BLaER1 treated with 17β-estradiol and CSF1 and Interleukin-3, amounts not matched to agents 10 nM and 100 nM (cell line): ENCODE results near the gene SH2B2.

Experiments used
- H3K27ac ChIP-seq, 11 experiments: shearing (Covaris generic); formaldehyde crosslinking; 2 replicates each; pipeline ENCODE4 v1.8.1; 2022
- H3K27me3 ChIP-seq, 11 experiments: shearing (Covaris generic); formaldehyde crosslinking; 2 replicates each; pipeline ENCODE4 v1.8.1; 2022
- H3K36me3 ChIP-seq, 11 experiments: shearing (Covaris generic); formaldehyde crosslinking; 2 replicates each; pipeline ENCODE4 v1.8.1; 2022
- H3K4me1 ChIP-seq, 10 experiments: shearing (Covaris generic); formaldehyde crosslinking; 2 replicates each; pipeline ENCODE4 v1.8.1; 2022
- H3K4me2 ChIP-seq, 11 experiments: shearing (Covaris generic); formaldehyde crosslinking; 2 replicates each; pipeline ENCODE4 v1.8.1; 2022
- H3K4me3 ChIP-seq, 10 experiments: shearing (Covaris generic); formaldehyde crosslinking; 2 replicates each; pipeline ENCODE4 v1.8.1; 2022
- H3K9ac ChIP-seq, 11 experiments: shearing (Covaris generic); formaldehyde crosslinking; 2 replicates each; pipeline ENCODE4 v1.8.1; 2022
- H3K9me3 ChIP-seq, 11 experiments: shearing (Covaris generic); formaldehyde crosslinking; replicated peaks in 1 of 11; 2 replicates each; pipeline ENCODE4 v1.8.1; 2022
- H4K20me1 ChIP-seq, 11 experiments: shearing (Covaris generic); formaldehyde crosslinking; 2 replicates each; pipeline ENCODE4 v1.8.1; 2022
- Cebpa-rat ChIP-seq, 11 experiments: shearing (Covaris generic); IDR thresholded peaks; 2 replicates each; pipeline ENCODE4 v1.8.1; 2022

The SH2B2 gene

GRCh38 chr7:102260856-102261255 lies 25.8 kb upstream of the SH2B2 start:
- H3K27ac ChIP-seq, result no peak overlapping the region
- H3K4me1 ChIP-seq, result peaks cover 8 to 25% (median 14%) of the 10 kb centered on the region in 10 experiments; a peak in 19 of 20 replicates
- H3K4me2 ChIP-seq, result no peak overlapping the region
- H3K9ac ChIP-seq, result no peak overlapping the region
- H4K20me1 ChIP-seq, result peaks cover 0 to 27% (median 0%) of the 10 kb centered on the region in 11 experiments; a peak in 3 of 22 replicates
- H3K27me3 ChIP-seq, result no peaks in the 10 kb centered on the region
- no peaks in the 10 kb centered on the region; a peak in 1 of 22 replicates for H3K9me3 ChIP-seq
- peaks cover 0 to 10% (median 4%) of the 10 kb centered on the region in 11 experiments; a peak in 8 of 22 replicates for H3K36me3 ChIP-seq
- no peak overlapping the region for H3K4me3 ChIP-seq
- no peak for TF ChIP-seq Cebpa-rat (IDR thresholded peaks at IDR 0.05)

GRCh38 chr7:102261451-102261850 lies 25.2 kb upstream of the SH2B2 start:
- H4K20me1 ChIP-seq, result peaks cover 0 to 27% (median 0%) of the 10 kb centered on the region in 11 experiments; a peak in 4 of 22 replicates
- no peak overlapping the region for H3K9ac ChIP-seq
- peaks cover 0 to 4% (median 0%) of the 10 kb centered on the region in 11 experiments; a peak in 5 of 22 replicates for H3K36me3 ChIP-seq
- no peaks in the 10 kb centered on the region; a peak in 1 of 22 replicates for H3K9me3 ChIP-seq
- H3K27ac ChIP-seq, result peak overlapping the region in 2 of 11 experiments; percentile 20 to 30; a peak in 3 of 22 replicates
- no peaks in the 10 kb centered on the region for H3K27me3 ChIP-seq
- H3K4me2 ChIP-seq, result no peak overlapping the region
- H3K4me3 ChIP-seq, result no peak overlapping the region
- no peak for TF ChIP-seq Cebpa-rat (IDR thresholded peaks at IDR 0.05)
- H3K4me1 ChIP-seq, result peaks cover 8 to 30% (median 14%) of the 10 kb centered on the region in 10 experiments; a peak in 19 of 20 replicates

GRCh38 chr7:102262546-102262945 lies 24.1 kb upstream of the SH2B2 start:
- Histone ChIP-seq H4K20me1 (peaks cover 0 to 37% (median 0%) of the 10 kb centered on the region in 11 experiments; a peak in 4 of 22 replicates), H3K4me1 (peaks cover 8 to 32% (median 14%) of the 10 kb centered on the region in 10 experiments; a peak in 19 of 20 replicates), H3K9ac (no peak overlapping the region), H3K9me3 (no peaks in the 10 kb centered on the region), H3K27me3 (no peaks in the 10 kb centered on the region), H3K27ac (peak overlapping the region in 3 of 11 experiments; percentile 3 to 30 (median 20); a peak in 4 of 22 replicates), H3K4me2 (peak overlapping the region in 6 of 11 experiments; percentile 3 to 31 (median 14); a peak in 3 of 22 replicates), H3K4me3 (no peak overlapping the region), H3K36me3 (0 out of 22 replicates have a peak, but pooled peaks cover 0 to 3% (median 0%) of the 10 kb centered on the region in 11 experiments)
- TF ChIP-seq Cebpa-rat (IDR thresholded peaks at IDR 0.05), result no peak

DNA sequence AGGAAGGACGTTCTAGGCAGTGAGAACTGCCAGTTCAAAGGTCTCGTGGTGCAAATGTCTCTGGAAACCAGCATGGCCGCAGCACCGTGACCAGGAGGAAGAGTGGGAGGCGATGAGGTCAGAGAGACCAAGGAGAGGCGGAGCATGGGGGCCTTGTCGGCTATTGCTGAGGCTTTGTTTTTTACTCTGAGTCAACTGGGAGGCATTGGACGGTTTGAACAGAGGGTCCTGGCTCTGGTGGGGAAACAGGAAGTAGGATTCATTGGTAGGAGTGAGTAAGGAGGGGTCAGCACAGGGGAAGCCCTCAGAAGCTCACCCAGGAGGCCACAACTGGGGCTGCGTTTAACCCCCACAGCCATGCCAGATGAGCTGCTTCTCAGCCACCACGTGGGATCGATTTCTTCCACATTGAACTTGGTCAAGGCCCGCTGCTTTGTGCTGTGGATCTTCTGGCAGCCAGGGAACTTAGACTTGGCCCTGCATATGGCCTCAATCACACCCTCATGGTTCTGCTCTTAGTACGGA lies 22.2 kb upstream of the SH2B2 start:
- H3K4me2 ChIP-seq, result peak overlapping the region; percentile 25 to 58 (median 47); a peak in 21 of 22 replicates
- H3K4me3 ChIP-seq, result no peak overlapping the region
- H3K4me1 ChIP-seq, result peaks cover 8 to 32% (median 14%) of the 10 kb centered on the region in 10 experiments; a peak in 19 of 20 replicates
- peaks cover 0 to 37% (median 0%) of the 10 kb centered on the region in 11 experiments; a peak in 3 of 22 replicates for H4K20me1 ChIP-seq
- no peak overlapping the region for H3K9ac ChIP-seq
- no peaks in the 10 kb centered on the region for H3K9me3 ChIP-seq
- no peak for TF ChIP-seq Cebpa-rat (IDR thresholded peaks at IDR 0.05)
- no peaks in the 10 kb centered on the region for H3K27me3 ChIP-seq
- peak overlapping the region in 7 of 11 experiments; percentile 2 to 53 (median 35); a peak in 12 of 22 replicates for H3K27ac ChIP-seq
- no peaks in the 10 kb centered on the region for H3K36me3 ChIP-seq

DNA sequence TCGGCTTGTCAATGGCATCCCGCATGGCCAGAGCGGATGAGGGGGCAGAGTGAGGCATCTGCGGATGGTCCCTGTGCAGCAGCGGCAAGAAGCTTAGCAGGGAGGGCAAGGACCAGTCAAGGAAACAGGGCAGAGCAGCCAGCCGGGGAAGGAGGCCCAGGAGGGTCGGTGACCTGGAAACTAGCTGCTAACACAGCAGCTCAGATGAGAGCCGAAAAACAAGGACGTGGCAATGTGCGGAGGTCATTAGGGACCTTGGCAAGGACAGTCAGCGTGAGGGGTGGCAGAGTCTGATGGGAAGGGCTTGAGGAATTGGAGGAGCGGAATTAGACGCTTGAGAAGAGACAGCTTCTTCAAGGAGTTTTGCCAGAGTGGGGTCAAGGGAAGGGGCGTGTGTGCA lies 20.1 kb upstream of the SH2B2 start:
- H3K4me1 ChIP-seq, result peaks cover 8 to 27% (median 14%) of the 10 kb centered on the region in 10 experiments; a peak in 19 of 20 replicates
- H4K20me1 ChIP-seq, result peaks cover 0 to 30% (median 0%) of the 10 kb centered on the region in 11 experiments; a peak in 5 of 22 replicates
- no peaks in the 10 kb centered on the region for H3K27me3 ChIP-seq
- no peak overlapping the region for H3K9ac ChIP-seq
- no peak overlapping the region for H3K27ac ChIP-seq
- TF ChIP-seq Cebpa-rat (IDR thresholded peaks at IDR 0.05), result no peak
- H3K9me3 ChIP-seq, result no peaks in the 10 kb centered on the region
- no peak overlapping the region for H3K4me3 ChIP-seq
- no peak overlapping the region for H3K4me2 ChIP-seq
- no peaks in the 10 kb centered on the region for H3K36me3 ChIP-seq

DNA sequence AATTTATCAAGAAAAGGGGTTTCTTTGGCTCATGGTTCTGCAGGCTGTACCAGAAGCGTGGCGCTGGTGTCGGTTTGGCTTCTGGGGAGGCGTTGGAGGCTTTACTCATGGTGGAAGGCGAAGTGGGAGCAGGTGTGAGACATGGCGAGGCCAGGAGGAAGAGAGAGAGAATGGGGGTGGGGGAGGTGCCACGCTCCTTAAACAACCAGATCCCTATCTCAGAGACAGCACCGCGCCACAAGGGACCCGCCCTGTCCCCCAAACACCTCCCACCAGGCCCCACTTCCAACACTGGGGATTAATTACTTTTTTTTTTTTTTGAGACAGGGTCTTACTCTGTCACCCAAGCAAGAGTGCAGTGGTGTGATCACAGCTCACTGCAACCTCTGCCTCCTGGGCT lies 18.0 kb upstream of the SH2B2 start:
- Histone ChIP-seq H3K27ac (no peak overlapping the region), H3K4me1 (peaks cover 8 to 26% (median 15%) of the 10 kb centered on the region in 10 experiments), H3K9ac (no peak overlapping the region), H4K20me1 (peaks cover 0 to 33% (median 0%) of the 10 kb centered on the region in 11 experiments; a peak in 6 of 22 replicates), H3K9me3 (no peaks in the 10 kb centered on the region), H3K4me3 (no peak overlapping the region), H3K4me2 (no peak overlapping the region), H3K36me3 (no peaks in the 10 kb centered on the region; a peak in 1 of 22 replicates), H3K27me3 (no peaks in the 10 kb centered on the region)
- no peak for TF ChIP-seq Cebpa-rat (IDR thresholded peaks at IDR 0.05)

DNA sequence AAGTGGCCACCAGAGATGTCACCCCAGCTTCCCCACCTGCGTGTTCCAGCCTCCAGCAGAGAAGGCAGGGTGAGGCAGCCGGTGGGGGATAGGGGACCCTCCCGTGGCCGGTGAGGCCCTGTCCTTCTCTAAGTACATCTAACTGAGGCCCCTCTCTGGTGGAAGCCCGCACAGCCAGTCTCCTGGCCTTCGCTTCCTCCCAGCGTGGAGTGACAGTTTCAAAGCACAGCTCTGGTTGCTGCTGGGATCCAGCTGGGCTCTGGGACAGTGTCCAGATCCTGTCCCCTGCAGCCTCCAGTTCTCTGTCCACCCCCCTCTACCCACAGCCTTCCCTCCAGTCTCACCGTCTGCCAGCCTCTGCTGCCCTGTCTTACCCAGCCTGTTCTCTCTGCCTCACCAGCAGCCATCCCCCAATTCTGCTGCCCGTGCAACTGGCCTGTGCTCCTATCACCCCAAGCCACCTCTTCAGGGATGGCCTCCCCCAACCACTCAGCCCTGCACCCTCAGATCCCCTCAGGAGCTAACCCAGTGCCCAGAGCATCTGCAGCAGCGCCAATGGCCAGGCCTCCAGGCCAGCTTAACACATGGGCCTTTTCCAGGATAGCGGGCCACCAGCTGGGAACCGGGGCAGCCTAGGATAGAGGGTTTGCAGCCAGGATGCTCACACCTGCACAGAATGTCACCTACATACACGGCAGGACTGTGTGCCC lies 16.3 kb upstream of the SH2B2 start:
- Histone ChIP-seq H3K4me2 (no peak overlapping the region), H3K4me3 (no peak overlapping the region), H3K4me1 (peaks cover 0 to 17% (median 7%) of the 10 kb centered on the region in 10 experiments; a peak in 11 of 20 replicates), H4K20me1 (peaks cover 0 to 33% (median 0%) of the 10 kb centered on the region in 11 experiments; a peak in 6 of 22 replicates), H3K9me3 (no peaks in the 10 kb centered on the region), H3K27me3 (no peaks in the 10 kb centered on the region), H3K9ac (no peak overlapping the region), H3K27ac (no peak overlapping the region), H3K36me3 (peaks cover 0 to 2% (median 0%) of the 10 kb centered on the region in 11 experiments; a peak in 2 of 22 replicates)
- TF ChIP-seq Cebpa-rat (IDR thresholded peaks at IDR 0.05), result no peak

GRCh38 chr7:102271158-102271798 lies 15.4 kb upstream of the SH2B2 start:
- H3K4me1 ChIP-seq, result peaks cover 0 to 14% (median 7%) of the 10 kb centered on the region in 10 experiments; a peak in 11 of 20 replicates
- peaks cover 0 to 32% (median 0%) of the 10 kb centered on the region in 11 experiments; a peak in 6 of 22 replicates for H4K20me1 ChIP-seq
- no peak overlapping the region for H3K27ac ChIP-seq
- no peak for TF ChIP-seq Cebpa-rat (IDR thresholded peaks at IDR 0.05)
- no peaks in the 10 kb centered on the region for H3K27me3 ChIP-seq
- no peaks in the 10 kb centered on the region for H3K9me3 ChIP-seq
- H3K36me3 ChIP-seq, result peaks cover 0 to 4% (median 0%) of the 10 kb centered on the region in 11 experiments; a peak in 2 of 22 replicates
- no peak overlapping the region for H3K4me3 ChIP-seq
- no peak overlapping the region for H3K9ac ChIP-seq
- H3K4me2 ChIP-seq, result no peak overlapping the region
